Neutrophil (primary cell): ENCODE results near the gene ZNF488.

Experiments
- H3K27ac ChIP-seq: fragments of 200-600 bp; sonication (generic); 2 replicates; pipeline ENCODE4 v1.5.1; 2016; ENCODE audit warnings: mild to moderate bottlenecking, moderate library complexity
- H3K27me3 ChIP-seq: fragments of 200-600 bp; sonication (generic); 2 replicates; pipeline ENCODE4 v1.6.0; 2016; ENCODE audit warnings: mild to moderate bottlenecking
- H3K36me3 ChIP-seq: fragments of 200-600 bp; sonication (generic); 2 replicates; pipeline ENCODE4 v1.5.1; 2017
- H3K4me1 ChIP-seq, 2 experiments: fragments of 200-600 bp in 1 of 2; sonication (generic) in 1 of 2; 1 replicate in 1 of 2; 2 replicates in 1 of 2; pipeline versions ENCODE4 v1.5.1 to v1.6.1; 2013 to 2016; ENCODE audit warnings: low read depth in 1 of 2, low read length in 1 of 2, mild to moderate bottlenecking in 1 of 2, moderate library complexity in 1 of 2; ENCODE audit not compliant: control insufficient read depth in 1 of 2, insufficient read depth in 1 of 2
- H3K4me3 ChIP-seq, 2 experiments: fragments of 200-600 bp in 1 of 2; sonication (generic) in 1 of 2; 1 replicate in 1 of 2; 2 replicates in 1 of 2; pipeline ENCODE4 v1.5.1; 2013 to 2016; ENCODE audit warnings: low read depth in 1 of 2, low read length in 1 of 2, mild to moderate bottlenecking in 1 of 2, moderate library complexity in 1 of 2
- H3K9me3 ChIP-seq: fragments of 200-600 bp; sonication (generic); 2 replicates; pipeline ENCODE4 v1.5.1; 2016
- TF ChIP-seq, protein P1 (sequence below): fragments of 200-600 bp; sonication (generic); IDR thresholded peaks from 2 replicates; pipeline ENCODE4 v1.5.1; 2016; ENCODE audit warnings: antibody characterized with exemption

The ZNF488 gene

DNA sequence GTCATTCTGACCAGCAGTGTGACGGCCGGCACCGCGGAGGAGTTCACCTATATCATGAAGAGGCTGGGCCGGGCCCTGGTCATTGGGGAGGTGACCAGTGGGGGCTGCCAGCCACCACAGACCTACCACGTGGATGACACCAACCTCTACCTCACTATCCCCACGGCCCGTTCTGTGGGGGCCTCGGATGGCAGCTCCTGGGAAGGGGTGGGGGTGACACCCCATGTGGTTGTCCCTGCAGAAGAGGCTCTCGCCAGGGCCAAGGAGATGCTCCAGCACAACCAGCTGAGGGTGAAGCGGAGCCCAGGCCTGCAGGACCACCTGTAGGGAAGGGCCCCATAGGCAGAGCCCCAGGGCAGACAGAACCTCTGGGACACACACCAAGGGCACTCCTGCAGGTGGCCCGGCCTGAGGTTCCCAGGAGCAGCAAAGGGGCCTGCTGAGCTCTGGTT, 26.9 kb downstream of the ZNF488 start:
- H3K27ac ChIP-seq, result no peak overlapping the region
- no peaks in the 10 kb centered on the region for H3K36me3 ChIP-seq
- H3K9me3 ChIP-seq, result no peaks in the 10 kb centered on the region
- no peak overlapping the region for H3K4me3 ChIP-seq
- TF ChIP-seq, protein P1, sequence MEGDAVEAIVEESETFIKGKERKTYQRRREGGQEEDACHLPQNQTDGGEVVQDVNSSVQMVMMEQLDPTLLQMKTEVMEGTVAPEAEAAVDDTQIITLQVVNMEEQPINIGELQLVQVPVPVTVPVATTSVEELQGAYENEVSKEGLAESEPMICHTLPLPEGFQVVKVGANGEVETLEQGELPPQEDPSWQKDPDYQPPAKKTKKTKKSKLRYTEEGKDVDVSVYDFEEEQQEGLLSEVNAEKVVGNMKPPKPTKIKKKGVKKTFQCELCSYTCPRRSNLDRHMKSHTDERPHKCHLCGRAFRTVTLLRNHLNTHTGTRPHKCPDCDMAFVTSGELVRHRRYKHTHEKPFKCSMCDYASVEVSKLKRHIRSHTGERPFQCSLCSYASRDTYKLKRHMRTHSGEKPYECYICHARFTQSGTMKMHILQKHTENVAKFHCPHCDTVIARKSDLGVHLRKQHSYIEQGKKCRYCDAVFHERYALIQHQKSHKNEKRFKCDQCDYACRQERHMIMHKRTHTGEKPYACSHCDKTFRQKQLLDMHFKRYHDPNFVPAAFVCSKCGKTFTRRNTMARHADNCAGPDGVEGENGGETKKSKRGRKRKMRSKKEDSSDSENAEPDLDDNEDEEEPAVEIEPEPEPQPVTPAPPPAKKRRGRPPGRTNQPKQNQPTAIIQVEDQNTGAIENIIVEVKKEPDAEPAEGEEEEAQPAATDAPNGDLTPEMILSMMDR, result no peak
- no peaks in the 10 kb centered on the region for H3K4me1 ChIP-seq
- no peaks in the 10 kb centered on the region for H3K27me3 ChIP-seq

DNA sequence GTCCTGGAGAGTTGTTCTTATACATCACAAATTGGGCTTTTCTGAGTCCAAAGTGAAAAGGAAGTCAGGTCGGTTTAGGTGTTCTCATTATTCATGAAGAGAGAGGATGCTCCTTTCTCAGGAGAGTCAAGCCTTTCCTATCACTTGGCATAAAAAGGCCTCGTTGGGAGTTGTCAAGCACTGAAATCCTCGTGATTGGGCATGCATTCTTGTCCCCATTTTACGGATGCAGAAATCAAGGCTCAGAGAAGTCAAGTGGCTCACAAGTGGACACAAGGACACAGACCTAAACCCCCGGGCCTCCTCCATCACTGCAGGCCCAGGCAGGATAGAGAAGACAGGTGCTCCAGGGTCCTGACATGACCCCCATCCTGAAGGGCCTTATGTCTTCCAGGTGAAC, 27.4 kb downstream of the ZNF488 start:
- H3K27ac ChIP-seq, result no peak overlapping the region
- no peaks in the 10 kb centered on the region for H3K36me3 ChIP-seq
- H3K4me1 ChIP-seq, result no peaks in the 10 kb centered on the region
- no peak overlapping the region for H3K4me3 ChIP-seq
- H3K9me3 ChIP-seq, result no peaks in the 10 kb centered on the region
- no peaks in the 10 kb centered on the region for H3K27me3 ChIP-seq
- TF ChIP-seq, protein P1, result no peak

DNA sequence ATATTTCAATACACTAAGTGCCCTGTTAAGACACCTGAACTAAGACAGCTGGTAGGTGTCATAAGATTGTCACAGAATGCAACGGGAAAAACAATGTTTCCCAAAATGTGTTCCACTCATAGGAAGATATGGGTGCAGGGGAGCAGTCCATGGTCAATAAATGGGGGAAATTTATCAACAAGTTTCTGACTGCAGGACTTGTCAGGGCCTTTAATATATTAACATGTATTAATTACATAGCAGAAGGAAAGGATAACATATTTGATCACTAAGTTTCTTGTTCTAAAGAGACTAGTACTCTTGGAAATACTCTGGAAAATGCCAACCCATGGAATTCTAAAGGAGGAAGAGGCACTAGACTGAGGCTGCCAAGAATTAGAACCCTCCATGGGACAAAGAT, 29.2 kb downstream of the ZNF488 start:
- TF ChIP-seq, protein P1, result no peak
- no peak overlapping the region for H3K4me3 ChIP-seq
- H3K4me1 ChIP-seq, result no peaks in the 10 kb centered on the region
- H3K27ac ChIP-seq, result no peak overlapping the region
- H3K36me3 ChIP-seq, result no peaks in the 10 kb centered on the region
- no peaks in the 10 kb centered on the region for H3K9me3 ChIP-seq
- H3K27me3 ChIP-seq, result no peaks in the 10 kb centered on the region

DNA sequence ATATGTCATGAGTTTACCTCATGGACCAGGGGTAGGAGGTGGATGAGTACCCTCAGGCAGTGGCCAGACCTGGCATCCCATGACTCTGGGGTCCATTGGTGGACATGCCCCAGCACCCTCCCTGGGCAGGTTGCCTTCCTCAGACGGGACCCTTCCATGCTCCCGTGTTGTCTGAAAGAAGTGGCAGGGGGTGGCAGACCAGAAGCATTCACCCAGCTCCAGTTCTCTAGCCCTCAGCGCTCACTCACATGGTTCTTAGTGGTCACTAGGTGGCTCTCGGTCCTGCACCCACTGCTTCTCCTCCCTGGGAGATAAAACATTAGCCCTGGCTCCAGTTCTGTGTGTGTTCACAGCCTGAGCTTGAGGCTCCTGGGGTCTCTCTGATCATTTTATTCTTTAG, 29.9 kb downstream of the ZNF488 start:
- Histone ChIP-seq H3K4me3 (no peak overlapping the region), H3K27ac (no peak overlapping the region), H3K4me1 (no peaks in the 10 kb centered on the region), H3K36me3 (no peaks in the 10 kb centered on the region), H3K9me3 (no peaks in the 10 kb centered on the region), H3K27me3 (no peaks in the 10 kb centered on the region)
- TF ChIP-seq, protein P1, result no peak

DNA sequence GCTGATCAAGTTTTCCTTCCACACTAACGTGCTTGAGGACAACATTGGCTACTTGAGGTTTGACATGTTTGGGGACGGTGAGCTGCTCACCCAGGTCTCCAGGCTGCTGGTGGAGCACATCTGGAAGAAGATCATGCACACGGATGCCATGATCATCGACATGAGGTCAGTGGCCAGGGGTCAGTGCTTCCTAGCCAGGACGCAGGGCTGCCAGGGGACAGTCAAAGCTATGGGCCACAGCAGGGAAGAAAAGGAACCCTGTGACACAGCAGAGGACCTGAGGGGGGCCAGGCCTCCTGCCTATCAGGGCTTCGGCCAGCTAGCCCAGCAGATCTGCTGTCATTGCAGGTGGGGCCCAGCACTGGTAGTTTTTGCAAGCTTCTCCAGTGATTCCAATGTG, 30.7 kb downstream of the ZNF488 start:
- Histone ChIP-seq H3K36me3 (no peaks in the 10 kb centered on the region), H3K27me3 (no peaks in the 10 kb centered on the region), H3K4me3 (no peak overlapping the region), H3K9me3 (no peaks in the 10 kb centered on the region), H3K27ac (no peak overlapping the region), H3K4me1 (no peaks in the 10 kb centered on the region)
- TF ChIP-seq, protein P1, result no peak
